ENCODE data around the gene PROSER3. TPM values are rescaled to one million over a fixed set of nuclear protein-coding genes. Genes with fewer than 3 reads are reported as not detected.

The PROSER3 gene
- total RNA-seq, 4 donors from 2014 or later: 1.0 to 52.6 (median 4.1) TPM

DNA sequence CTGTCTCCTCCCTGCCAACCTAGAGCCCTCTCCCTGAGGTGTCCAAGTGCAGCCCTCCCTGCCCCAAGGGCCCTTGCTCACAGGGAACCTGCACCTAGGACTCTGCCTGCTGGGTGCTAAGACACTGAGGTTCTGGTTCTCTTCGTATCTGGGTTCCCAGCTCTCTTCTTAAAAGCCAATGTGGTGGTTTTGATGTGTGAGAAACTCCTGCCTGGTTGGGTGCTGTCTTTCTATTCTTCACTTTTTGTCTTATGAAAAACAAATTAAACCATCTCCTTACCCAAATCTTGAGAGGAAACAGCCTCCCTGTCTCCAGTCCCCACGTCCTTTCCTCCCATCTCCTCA is 44.5 kb upstream of the PROSER3 start:
- no peak overlapping the region for H3K4me3 ChIP-seq
- H3K9me3 ChIP-seq: no peaks in the 10 kb centered on the region
- peaks cover 8 to 11% of the 10 kb centered on the region in 2 donors for H3K4me1 ChIP-seq
- no peaks in the 10 kb centered on the region for H3K36me3 ChIP-seq
- intact Hi-C loops (cut with DNase I; ENCODE audit: low total_unique reads): loop anchor here (10.0 kb wide), 1 partner anchor 169 kb away; the partner anchor contains the start of gene TMEM147
- H3K27me3 ChIP-seq: no peaks in the 10 kb centered on the region
- no peak for DNase-seq
- TF ChIP-seq CTCF (IDR thresholded peaks at IDR 0.05) (no peak), POLR2A (IDR thresholded peaks at IDR 0.05) (no peak)
- H3K27ac ChIP-seq: no peak overlapping the region

DNA sequence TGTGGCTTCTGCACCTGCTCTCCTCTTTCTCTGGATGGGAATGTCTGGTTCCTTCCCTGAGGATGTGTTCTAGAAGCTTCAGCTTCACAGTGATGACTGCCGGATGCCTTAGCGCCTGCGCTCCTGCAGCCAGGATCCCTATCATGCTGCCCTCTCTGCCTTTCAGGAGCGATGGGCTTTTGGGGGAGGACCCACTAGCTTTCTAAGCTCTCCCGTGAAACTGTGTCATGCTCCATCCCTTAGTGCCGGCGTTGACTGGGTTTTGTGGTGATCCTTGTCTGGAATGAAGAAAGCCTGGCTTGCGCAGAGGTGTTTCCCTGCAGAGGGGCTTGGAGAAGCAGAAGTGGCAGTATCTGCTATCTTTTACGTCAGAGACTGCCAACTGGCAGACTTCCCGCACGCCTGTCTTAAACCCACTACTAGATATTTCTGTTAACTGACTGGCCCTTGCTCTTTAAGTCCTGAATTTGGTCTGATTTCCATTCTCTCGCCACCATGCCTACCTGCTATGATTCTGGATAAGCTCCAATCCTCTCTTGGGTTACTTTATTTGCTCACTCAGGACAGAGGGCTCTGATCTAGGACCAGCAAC is 44.0 kb upstream of the PROSER3 start:
- H3K9me3 ChIP-seq: no peaks in the 10 kb centered on the region
- no peaks in the 10 kb centered on the region for H3K36me3 ChIP-seq
- no peak overlapping the region for H3K4me3 ChIP-seq
- H3K27me3 ChIP-seq: no peaks in the 10 kb centered on the region
- no peak for TF ChIP-seq CTCF (IDR thresholded peaks at IDR 0.05)
- no peak for TF ChIP-seq POLR2A (IDR thresholded peaks at IDR 0.05)
- no peak overlapping the region for H3K27ac ChIP-seq
- intact Hi-C loops (cut with DNase I; ENCODE audit: low total_unique reads): loop anchor here (10.0 kb wide), 1 partner anchor 169 kb away; the partner anchor contains the start of gene TMEM147
- no peak for DNase-seq
- peaks cover 8 to 11% of the 10 kb centered on the region in 2 donors for H3K4me1 ChIP-seq

DNA sequence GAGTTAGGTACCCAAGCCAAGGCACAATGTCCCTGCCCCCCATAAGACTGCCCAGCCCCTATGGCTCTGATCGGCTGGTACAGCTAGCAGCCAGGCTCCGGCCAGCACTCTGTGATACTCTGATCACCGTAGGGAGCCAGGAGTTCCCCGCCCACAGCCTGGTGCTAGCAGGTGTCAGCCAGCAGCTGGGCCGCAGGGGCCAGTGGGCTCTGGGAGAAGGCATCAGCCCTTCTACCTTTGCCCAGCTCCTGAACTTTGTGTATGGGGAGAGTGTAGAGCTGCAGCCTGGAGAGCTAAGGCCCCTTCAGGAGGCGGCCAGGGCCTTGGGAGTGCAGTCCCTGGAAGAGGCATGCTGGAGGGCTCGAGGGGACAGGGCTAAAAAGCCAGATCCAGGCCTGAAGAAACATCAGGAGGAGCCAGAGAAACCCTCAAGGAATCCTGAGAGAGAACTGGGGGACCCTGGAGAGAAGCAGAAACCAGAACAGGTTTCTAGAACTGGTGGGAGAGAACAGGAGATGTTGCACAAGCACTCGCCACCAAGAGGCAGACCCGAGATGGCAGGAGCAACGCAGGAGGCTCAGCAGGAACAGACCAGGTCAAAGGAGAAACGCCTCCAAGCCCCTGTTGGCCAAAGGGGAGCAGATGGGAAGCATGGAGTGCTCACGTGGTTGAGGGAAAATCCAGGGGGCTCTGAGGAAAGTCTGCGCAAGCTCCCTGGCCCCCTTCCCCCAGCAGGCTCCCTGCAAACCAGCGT is 43.2 kb upstream of the PROSER3 start:
- Histone ChIP-seq H3K9me3 (no peaks in the 10 kb centered on the region), H3K4me1 (peaks cover 8 to 11% of the 10 kb centered on the region in 2 donors), H3K36me3 (no peaks in the 10 kb centered on the region), H3K4me3 (no peak overlapping the region), H3K27ac (no peak overlapping the region), H3K27me3 (no peaks in the 10 kb centered on the region)
- TF ChIP-seq POLR2A (IDR thresholded peaks at IDR 0.05): no peak
- TF ChIP-seq CTCF (IDR thresholded peaks at IDR 0.05): no peak
- no peak for DNase-seq
- intact Hi-C loops (cut with DNase I; ENCODE audit: low total_unique reads): loop anchor here (10.0 kb wide), 1 partner anchor 170 kb away; the partner anchor contains the start of gene TMEM147

GRCh38 chr19:35715355-35715809 is 42.6 kb upstream of the PROSER3 start:
- peaks cover 8 to 11% of the 10 kb centered on the region in 2 donors for H3K4me1 ChIP-seq
- intact Hi-C loops (cut with DNase I; ENCODE audit: low total_unique reads): loop anchor here (10.0 kb wide), 1 partner anchor 171 kb away; the partner anchor contains the start of gene TMEM147
- H3K4me3 ChIP-seq: no peak overlapping the region
- peak in 1 of 2 donors; percentile 21 for DNase-seq
- no peaks in the 10 kb centered on the region for H3K9me3 ChIP-seq
- no peak for TF ChIP-seq POLR2A (IDR thresholded peaks at IDR 0.05)
- TF ChIP-seq CTCF (IDR thresholded peaks at IDR 0.05): no peak
- H3K27ac ChIP-seq: peak overlapping the region; percentile 90 to 92
- H3K36me3 ChIP-seq: no peaks in the 10 kb centered on the region
- no peaks in the 10 kb centered on the region for H3K27me3 ChIP-seq

All from uterus (tissue), 4 donors.